Endothelial cell of umbilical vein (primary cell): ENCODE results near the gene LLCFC1.

Experiments used
- EZH2 ChIP-seq: IDR thresholded peaks from 2 replicates; pipeline ENCODE4 v1.6.1; 2012; ENCODE audit warnings: borderline replicate concordance, low read depth, mild to moderate bottlenecking, moderate library complexity, low read length, inconsistent platforms; ENCODE audit not compliant: severe bottlenecking
- FOS ChIP-seq: IDR thresholded peaks from 2 replicates; pipeline ENCODE4 v1.6.1; 2011; ENCODE audit warnings: mild to moderate bottlenecking, low read length, moderate library complexity, borderline replicate concordance; ENCODE audit not compliant: insufficient read depth
- GATA2 ChIP-seq: IDR thresholded peaks from 2 replicates; pipeline ENCODE4 v1.7.0; 2011; ENCODE audit warnings: low read depth, mild to moderate bottlenecking, moderate library complexity, mixed read lengths, low read length; ENCODE audit not compliant: insufficient read length, insufficient read depth
- JUN ChIP-seq: IDR thresholded peaks from 2 replicates; pipeline ENCODE4 v1.6.1; 2011; ENCODE audit warnings: borderline replicate concordance, low read depth; ENCODE audit not compliant: insufficient read length, insufficient read depth
- MYC ChIP-seq: IDR thresholded peaks from one replicate; pipeline ENCODE4 v1.6.1; 2011; ENCODE audit warnings: mild to moderate bottlenecking, low read depth, low read length
- POLR2A ChIP-seq: IDR thresholded peaks from 2 replicates; pipeline ENCODE4 v1.6.1; 2012; ENCODE audit warnings: low read depth, mild to moderate bottlenecking, control low read depth, low read length
- POLR2AphosphoS5 ChIP-seq: IDR thresholded peaks from 2 replicates; pipeline ENCODE4 v1.6.1; 2012; ENCODE audit warnings: low read depth, mild to moderate bottlenecking, control low read depth, low read length, moderate library complexity; ENCODE audit not compliant: insufficient read depth
- TF ChIP-seq, protein P1 (sequence below), 2 donors: IDR thresholded peaks; 1 replicate in 1 of 2; 2 replicates in 1 of 2; pipeline ENCODE4 v1.5.1; 2011; ENCODE audit warnings: low read length in 2 of 2, mild to moderate bottlenecking in 2 of 2, moderate library complexity in 2 of 2, control low read depth in 1 of 2, inconsistent platforms in 1 of 2, low read depth in 1 of 2; ENCODE audit not compliant: insufficient read depth in 1 of 2; ENCODE audit errors: extremely low read depth in 1 of 2
- TF ChIP-seq, protein P2 (sequence below): IDR thresholded peaks from 2 replicates; pipeline ENCODE4 v1.6.1; 2011; ENCODE audit not compliant: insufficient read depth, insufficient read length

GRCh38 chr7:142933092-142933475, 6.2 kb upstream of the LLCFC1 start:
- TF ChIP-seq, protein P1, sequence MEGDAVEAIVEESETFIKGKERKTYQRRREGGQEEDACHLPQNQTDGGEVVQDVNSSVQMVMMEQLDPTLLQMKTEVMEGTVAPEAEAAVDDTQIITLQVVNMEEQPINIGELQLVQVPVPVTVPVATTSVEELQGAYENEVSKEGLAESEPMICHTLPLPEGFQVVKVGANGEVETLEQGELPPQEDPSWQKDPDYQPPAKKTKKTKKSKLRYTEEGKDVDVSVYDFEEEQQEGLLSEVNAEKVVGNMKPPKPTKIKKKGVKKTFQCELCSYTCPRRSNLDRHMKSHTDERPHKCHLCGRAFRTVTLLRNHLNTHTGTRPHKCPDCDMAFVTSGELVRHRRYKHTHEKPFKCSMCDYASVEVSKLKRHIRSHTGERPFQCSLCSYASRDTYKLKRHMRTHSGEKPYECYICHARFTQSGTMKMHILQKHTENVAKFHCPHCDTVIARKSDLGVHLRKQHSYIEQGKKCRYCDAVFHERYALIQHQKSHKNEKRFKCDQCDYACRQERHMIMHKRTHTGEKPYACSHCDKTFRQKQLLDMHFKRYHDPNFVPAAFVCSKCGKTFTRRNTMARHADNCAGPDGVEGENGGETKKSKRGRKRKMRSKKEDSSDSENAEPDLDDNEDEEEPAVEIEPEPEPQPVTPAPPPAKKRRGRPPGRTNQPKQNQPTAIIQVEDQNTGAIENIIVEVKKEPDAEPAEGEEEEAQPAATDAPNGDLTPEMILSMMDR (IDR thresholded peaks at IDR 0.05; ENCODE audit: extremely low read depth in 1 of 2, insufficient read depth in 1 of 2, low read depth in 1 of 2, low read length in 2 of 2): no peak
- TF ChIP-seq JUN: no peak
- no peak for TF ChIP-seq MYC
- TF ChIP-seq POLR2AphosphoS5: no peak
- TF ChIP-seq POLR2A: no peak
- TF ChIP-seq EZH2: no peak
- TF ChIP-seq, protein P2, sequence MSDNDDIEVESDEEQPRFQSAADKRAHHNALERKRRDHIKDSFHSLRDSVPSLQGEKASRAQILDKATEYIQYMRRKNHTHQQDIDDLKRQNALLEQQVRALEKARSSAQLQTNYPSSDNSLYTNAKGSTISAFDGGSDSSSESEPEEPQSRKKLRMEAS: no peak
- TF ChIP-seq GATA2: no peak
- TF ChIP-seq FOS: no peak
